ENCODE measurements around the gene COTL1.

- TF ChIP-seq EZH2 (IDR thresholded peaks at IDR 0.05; ENCODE audit: borderline replicate concordance, low read depth, low read length) (no peak), JUNB (CRISPR knock-in tag; conservative IDR thresholded peaks at IDR 0.05) (no peak), ZNF274 (IDR thresholded peaks at IDR 0.05; ENCODE audit: borderline replicate concordance, low read depth, low read length) (no peak), FOXJ3 (CRISPR knock-in tag; IDR thresholded peaks at IDR 0.05) (no peak)
These were observed 86.2 kb downstream of the COTL1 start for GRCh38 chr16:84531671-84532111.

All from K562 (cell line).